Epidermal melanocyte (primary cell): ENCODE measurements around the gene MAPK10.
"Not testable (repeated sequence)": the region's sequence is repeated elsewhere in the genome, so short reads cannot be mapped to it uniquely, and the experiment has no call there.

Experiments
- DNase-seq: peaks from one replicate; pipeline ENCODE4 v3.0.0; 2011; ENCODE audit warnings: low spot score; ENCODE audit not compliant: insufficient read length

Gene MAPK10

DNA sequence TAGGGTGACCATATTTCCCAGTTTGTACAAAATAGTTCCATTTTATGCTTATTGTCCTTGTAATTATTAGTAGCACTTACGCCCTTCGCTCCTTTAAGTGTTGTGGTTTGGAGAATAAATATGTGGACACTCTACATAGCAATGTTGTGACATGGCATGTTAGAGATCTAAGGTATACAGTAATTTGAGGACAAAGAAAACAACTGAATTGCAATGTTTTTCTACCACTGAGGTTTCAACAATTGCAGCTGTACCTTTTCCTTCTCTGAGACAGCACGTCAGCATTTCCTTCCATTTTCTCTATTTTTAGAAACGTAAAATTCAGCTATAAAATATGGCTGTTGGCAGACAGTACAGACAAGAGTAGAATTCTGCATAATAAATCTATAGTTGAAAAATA is 323.1 kb downstream of the MAPK10 start:
- no peak for DNase-seq

DNA sequence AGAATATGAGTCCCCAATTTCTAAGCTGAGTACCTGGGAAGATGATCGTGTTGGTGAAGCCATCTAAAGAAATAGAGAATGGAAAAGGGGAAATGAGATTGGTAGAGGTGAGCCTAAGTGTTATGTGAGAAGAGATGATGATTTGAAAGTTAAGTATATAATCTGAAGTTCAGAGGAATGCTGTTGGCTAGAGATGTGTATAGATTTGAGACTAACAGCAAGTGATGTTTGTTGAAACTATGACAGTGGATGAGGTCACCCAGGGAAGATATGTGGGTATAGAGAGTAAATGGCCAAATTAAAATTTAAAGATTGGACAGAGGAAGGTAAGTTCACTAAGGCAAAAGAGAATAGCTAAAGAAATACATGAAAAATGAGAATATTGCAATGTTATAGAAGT is 324.2 kb downstream of the MAPK10 start:
- DNase-seq = no peak

DNA sequence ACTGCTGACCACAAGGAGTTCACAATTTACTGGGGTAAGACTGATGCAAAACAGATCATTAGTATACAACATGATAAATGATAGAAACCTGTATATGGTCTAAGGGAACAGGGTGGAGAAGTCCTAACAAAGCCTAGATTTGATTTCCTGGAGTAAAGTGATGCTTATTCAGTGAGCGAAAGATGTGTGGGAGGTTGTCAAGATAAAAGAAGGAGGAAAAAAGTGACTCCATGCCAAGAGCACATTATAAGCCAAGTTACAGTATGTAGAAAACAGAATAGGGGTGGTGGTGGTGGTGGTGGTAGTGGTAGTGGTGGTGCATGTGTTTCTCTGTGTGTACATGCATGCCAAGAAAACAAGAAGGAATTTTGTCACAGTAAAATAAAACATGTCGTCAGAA is 325.2 kb downstream of the MAPK10 start:
- DNase-seq = no peak

DNA sequence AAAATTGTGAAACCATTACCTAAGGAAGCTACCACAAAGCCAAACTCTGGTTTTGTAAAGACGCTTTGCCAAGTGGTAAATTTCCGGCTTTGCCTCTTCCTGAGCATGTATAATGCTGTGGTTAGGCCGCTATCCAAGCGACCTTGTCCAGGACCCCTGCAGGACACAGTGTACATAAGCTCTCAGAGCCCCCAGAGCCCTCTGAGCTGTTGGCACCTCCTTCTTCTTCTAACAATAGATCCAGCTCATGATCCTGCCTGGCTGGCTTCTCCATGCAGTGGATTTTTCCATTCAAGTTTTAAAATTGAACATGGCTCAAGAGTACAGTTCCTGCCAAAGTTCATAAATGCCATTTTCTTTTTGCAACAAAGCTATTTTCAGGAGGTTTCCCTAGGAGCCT is 326.7 kb downstream of the MAPK10 start:
- no peak for DNase-seq

DNA sequence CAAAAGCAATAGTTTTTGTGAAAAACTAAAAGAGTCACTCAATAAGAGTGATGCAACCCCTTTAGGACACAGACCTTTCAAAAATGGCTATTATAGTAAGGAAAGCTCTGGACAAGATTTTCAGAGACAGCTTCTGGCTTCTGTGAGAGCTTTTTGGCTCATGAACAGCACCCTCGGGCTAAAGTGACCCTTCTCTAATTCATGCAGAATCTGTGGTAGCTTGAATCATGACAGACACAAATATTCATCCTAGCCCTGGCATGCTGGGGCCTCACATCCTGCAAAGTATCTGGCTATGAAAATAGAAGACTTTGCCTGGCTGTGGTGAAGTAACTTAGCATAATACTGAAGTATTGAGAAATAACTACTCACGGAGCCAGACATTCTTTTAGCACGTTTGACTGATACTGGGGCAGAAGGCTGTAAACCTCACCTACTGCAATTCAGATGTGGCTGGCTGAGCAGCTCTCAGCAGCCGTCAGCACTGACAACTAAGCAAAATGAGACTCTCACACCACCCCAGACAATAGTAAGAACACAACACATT is 327.3 kb downstream of the MAPK10 start:
- DNase-seq = peak; percentile 65

DNA sequence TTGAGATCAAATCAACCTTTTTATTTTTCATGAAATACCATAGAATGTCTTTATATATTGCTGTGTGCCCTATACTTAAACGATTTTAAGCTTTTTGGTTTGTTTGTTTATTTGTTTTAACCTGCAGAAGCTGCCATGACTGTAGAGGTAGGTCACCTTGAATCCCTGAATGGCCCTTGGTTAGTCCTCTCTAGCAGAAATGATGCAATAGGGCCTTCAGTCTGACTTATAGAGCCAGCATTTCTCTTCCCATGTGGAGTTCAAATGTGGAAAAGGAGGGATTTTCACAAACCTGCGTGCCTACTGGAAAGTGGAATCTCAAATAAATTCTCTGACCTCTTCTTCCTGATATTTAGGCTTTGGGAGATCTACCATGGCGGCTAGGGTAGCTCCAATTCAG is 327.9 kb downstream of the MAPK10 start:
- DNase-seq = no peak

DNA sequence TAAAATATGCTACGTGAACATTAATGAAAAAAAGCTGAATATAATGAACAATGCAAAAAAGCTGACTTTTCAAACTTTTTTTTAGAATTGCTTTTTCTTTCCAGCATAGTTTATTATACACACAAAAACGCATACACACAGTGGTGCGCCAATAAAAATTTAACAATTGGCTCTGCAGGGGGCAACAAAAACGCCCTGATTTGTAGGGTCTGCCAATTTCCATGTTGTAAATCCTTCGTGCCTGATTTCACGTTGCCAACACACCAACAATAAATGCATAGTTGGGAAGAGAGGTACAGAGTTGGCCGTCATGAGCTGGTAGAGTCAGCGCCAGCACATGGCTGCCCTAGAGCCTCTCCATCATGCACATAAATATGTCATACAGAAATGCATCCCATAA is 333.1 kb downstream of the MAPK10 start:
- no peak for DNase-seq

DNA sequence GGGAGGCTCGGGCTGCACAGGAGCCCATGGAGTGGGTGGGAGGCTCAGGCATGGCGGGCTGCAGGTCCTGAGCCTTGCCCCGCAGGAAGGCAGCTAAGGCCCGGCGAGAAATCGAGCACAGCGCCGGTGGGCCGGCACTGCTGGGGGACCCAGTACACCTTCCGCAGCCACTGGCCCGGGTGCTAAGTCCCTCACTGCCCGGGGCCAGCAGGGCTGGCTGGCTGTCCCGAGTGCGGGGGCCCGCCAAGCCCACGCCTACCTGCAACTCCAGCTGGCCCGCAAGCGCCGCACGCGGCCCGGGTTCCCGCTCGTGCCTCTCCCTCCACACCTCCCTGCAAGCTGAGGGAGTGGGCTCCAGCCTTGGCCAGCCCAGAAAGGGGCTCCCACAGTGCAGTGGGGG is 338.2 kb downstream of the MAPK10 start:
- DNase-seq = not testable (repeated sequence)

DNA sequence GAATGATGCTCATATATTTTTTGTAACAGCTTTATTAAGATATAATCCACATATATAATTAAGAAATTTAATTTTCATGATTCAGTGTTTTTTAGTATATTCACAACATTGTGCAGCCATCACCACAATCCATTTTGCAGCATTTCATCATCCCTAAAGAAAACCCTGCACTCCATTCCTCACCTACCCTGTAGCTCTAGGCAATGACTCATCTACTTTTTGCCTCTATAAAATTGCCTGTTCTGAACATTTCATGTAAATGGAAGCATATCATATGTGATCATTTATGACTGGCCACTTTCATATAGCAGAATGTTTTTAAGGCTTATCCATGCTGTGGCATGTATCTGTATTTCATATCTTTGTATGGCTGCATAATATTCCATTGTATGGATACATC is 339.9 kb downstream of the MAPK10 start:
- DNase-seq = no peak

DNA sequence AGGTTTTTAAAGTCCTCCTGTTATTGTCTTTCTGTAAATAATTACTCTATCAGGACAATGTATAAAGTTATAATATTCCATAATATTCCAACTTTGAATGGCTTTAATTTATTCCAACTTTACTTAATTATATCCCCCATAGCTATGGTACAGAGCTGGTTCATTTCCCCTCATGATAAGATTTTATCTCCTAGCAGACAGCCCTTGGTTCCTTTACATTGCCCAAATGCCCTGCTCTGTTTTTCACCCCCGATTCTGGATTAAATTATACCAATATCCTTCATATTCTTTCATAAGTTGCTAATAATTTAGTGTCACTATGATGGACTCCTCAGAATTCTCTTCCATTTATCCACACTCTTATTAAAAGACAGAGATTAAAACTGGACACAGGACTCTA is 340.5 kb downstream of the MAPK10 start:
- no peak for DNase-seq

DNA sequence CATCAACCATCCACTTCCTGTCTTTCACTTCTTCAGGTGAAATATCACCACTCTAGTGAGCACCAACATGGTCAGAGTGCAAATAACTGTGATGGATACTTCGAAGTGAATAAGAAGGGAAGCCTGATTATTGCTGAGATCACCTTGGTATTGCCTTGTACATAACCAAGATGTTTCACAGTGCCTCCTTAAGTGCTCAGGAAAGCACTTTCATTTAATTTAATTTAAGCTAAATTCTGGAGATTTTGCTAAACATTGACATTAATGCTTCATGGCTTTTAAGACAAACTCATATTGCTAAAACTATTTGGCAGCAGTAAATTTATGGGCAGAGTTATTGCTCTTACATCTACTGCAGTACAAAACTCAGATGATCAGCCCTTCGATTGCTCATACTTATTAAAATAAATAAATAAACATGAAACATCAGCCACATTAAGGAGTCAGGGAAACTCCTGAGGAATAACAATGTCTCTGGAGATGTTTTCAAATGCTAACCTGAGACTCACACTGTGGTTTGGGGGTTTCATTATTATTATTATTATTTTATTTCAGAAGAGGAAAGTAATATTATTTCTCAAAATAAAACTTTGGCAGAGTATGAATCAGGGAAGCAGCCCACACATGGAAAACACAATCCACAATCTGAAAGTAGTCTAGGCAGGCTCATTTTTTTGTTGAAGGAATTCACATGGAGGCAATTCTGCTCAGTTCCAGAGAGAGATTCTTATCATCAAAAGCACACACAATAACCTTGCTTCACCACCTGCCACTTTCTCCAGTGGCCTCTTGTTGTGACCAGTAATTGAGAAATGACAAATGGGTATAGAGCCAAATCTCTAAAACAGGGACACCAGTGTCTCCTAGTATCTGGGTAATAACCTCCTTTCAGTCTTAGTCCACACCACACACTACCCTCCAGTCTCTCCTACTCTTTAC is 344.2 kb downstream of the MAPK10 start:
- no peak for DNase-seq

DNA sequence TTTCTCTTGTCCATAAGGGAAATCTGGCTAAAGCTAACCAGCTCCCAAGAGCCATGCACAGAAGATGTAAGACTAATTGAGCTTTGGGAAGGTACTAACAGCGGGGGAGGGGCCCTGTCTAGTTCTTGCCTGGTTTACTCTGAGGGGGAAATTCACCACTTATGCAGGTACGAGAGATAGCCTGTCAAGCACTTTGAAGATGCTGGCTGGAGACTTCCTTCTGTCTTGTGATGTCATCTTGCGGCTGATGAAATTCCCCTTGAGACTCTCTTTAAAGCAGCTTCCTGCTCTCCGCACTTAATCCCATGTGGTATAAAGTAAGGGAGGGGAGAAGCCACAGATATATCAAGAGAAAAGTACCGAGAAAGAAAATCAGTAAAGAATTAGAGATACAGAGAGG is 345.3 kb downstream of the MAPK10 start:
- no peak for DNase-seq

DNA sequence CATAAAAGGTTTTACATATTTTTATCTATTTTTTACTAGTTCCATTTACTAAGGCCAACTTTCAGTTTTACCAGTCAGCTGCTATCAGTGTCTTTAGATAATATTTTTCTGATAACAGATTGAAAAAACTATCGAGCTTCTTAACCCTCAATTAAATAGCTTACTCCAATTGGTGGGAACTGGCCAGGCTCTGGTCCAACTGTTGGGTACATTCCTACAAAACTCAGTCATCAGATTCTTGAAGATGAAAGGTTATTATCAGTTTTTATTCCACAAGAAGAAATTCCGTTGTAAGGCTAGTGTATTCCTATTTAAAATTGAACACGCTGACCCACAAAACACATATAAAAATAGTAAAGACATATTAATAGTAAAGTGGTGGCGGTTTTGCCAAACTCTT is 346.2 kb downstream of the MAPK10 start:
- DNase-seq = no peak

DNA sequence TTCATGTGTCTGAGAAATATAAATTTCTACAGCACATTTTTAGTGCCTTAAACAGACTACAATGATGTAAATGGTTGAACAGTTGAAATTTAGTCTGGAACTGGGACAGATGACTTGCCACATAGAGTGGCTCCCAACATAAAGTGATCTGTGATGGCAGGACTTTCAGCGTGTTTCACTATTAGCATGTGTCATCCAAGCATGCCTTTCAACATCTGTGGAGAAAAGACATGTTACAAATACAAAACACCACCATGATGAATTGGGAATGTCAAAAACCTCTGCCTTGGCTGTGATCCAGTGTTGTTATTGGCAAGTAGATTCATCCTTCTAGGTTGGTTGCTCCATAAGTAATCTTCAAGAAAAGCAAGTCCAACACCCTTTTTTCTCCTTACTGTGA is 348.7 kb downstream of the MAPK10 start:
- DNase-seq = peak; percentile 52

DNA sequence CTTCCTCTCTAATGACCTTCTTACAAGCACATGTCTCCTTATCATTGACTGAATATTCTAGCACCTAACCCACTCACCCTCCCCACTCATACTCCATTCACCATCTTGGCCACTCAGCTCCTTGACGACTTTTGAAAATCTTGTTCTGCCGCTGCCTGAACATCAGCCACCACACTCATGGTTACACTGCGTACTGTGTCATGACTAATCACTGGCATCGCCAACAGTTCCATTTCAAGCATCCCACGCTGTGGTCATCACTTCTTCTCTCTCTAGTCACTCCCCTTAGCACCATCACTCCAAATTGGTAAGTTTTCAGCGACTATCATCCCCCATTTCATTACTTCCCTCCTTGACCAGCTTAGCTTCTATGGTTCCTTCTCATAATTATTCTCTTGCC is 352.8 kb downstream of the MAPK10 start:
- no peak for DNase-seq

DNA sequence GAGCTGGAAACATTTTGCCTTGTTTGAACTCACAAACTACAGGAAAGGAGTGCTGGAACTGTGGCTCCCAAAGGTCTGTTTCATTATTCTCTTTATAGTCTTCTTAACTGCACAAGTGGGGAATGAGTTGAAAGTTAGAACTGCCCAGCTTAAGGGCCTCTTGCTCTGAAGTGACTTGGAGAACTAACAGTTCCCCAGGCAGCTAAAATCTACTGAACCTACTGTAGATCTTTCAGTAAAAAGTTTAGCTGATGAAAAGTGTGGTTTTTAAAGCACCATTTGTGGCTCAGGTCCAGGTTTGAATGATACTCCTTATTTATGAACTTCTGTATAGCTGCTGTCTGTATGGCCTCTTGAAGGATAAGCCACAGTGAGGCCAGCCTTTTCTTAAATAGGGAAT is 353.8 kb downstream of the MAPK10 start:
- DNase-seq = no peak

DNA sequence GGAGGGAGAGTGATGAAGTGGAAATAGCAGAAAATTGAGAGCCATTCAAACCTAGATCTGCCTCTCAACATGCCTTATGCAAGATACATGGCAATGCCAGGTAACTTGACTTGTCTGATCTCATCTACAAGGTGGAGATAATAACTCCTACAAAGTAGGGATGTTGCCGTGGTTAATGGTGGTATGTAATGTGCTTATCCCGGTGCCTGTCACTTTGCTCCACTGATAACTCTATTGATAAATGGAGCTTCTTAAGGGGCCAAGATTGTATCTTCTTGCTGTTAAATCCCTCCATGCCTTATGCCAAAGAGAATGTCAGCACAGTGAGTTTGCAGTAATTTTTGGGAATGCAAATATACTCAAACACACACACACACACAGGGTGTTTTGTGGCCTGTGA is 355.8 kb downstream of the MAPK10 start:
- no peak for DNase-seq

DNA sequence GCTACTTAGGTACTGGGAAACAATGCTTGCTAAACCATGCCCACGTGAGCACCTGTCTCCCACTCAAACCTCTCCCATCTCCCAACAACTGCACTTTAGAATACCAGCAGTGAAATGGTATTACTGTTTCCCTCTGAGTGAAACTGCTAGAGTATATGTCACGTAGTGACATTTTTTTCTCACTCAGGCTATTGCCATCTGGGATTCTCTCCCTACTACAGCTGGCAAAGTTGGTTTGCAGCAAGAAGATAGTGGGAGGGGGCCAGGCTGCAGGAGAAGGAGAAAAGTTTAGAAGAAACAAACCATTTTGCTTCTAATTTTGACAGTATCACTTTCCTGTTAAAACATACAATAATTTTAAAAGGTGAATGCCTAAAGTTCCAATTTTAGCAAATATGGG is 358.3 kb downstream of the MAPK10 start:
- DNase-seq = no peak

DNA sequence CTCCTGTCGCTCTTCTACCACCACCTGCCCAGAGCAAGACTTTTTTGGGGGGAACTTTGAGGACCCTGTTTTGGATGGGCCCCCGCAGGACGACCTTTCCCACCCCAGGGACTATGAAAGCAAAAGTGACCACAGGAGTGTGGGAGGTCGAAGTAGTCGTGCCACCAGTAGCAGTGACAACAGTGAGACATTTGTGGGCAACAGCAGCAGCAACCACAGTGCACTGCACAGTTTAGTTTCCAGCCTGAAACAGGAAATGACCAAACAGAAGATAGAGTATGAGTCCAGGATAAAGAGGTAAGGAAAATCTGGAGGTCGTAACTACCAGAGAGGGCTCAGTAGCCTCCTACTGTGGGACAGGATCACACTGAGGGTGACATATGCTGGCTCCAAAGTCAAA is 364.5 kb downstream of the MAPK10 start:
- no peak for DNase-seq

DNA sequence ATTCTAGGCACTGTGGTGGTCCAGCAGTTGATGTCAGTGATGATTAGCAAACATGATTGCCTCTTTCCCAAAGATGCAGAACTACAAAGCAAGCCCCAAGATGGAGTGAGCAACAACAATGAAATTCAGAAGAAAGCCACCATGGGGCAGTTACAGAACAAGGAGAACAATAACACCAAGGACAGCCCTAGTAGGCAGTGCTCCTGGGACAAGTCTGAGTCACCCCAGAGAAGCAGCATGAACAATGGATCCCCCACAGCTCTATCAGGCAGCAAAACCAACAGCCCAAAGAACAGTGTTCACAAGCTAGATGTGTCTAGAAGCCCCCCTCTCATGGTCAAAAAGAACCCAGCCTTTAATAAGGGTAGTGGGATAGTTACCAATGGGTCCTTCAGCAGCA is 365.3 kb downstream of the MAPK10 start:
- DNase-seq = no peak

DNA sequence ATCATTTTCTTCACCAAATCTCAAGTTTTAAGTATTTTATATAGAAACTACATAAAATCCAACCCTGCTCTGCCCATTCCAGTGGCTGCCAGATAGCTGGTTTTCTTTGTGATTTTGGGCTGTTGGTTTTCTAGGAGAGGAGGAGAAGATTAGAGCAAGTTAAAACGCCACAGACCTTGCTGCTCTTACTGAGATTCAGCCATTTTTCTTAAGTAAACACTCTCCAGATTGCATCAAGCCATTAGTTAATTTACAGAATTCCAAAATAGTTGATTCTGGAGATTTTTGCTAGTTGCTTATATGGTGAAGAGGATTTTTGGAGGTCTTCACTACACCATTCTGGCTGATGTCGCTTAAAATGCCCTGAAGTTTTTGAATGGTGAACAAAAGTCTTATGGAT is 366.2 kb downstream of the MAPK10 start:
- no peak for DNase-seq

DNA sequence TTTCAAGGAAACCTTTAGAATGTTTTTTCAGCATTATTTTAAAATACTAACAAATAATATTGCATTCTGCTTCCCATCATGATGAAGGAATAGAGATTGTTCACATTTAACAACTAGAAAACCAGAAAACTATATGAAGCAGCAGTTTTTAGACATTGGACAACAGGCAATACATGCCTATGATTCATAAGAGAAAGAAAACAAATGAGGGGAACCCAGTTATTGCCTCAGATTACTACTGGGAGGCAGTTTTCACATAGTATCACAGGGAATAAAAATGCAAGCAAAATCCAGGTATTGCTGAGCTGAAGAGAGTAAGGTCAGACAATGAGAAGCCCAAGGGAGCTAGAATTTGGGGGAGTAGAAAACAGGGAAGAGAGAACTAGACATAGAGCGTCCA is 373.6 kb downstream of the MAPK10 start:
- DNase-seq = no peak

DNA sequence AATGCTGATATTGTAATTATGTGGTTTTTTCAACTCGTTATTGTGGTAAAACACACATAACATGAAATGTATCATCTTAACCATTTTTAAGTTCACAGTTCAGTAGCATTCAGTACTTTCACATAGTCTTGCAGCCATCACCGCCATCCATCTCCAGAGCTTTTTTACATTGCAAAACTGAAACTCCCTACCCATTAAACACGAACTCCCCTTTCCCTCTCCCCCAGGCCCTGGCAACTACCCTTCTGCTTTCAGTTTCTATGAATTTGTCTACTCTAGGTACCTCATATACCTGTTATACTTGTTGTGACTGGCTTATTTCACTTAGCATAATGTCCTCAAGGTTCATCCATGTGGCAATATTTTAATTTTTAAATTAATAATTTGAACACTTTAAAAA is 380.6 kb downstream of the MAPK10 start:
- DNase-seq = no peak
